ENCODE data around the gene CNTNAP5. TPM values are rescaled to one million over a fixed set of nuclear protein-coding genes. Genes with fewer than 3 reads are reported as not detected.

CNTNAP5 gene
- total and polyA plus RNA-seq, 2 of the 8 experiments (the other 6 are each of a cell fraction or from before 2014, with no cell fraction given) = 0.11 to 0.76 TPM

GRCh38 chr2:124088616-124089015 lies 63.5 kb downstream of the CNTNAP5 start (continued):
- no peak for TF ChIP-seq POLR2AphosphoS5 (IDR thresholded peaks at IDR 0.05; ENCODE audit: low read depth, low read length)
- no peak for TF ChIP-seq CHD2 (IDR thresholded peaks at IDR 0.05; ENCODE audit: low read length)
- no peak for TF ChIP-seq RXRA (IDR thresholded peaks at IDR 0.05; ENCODE audit: insufficient read depth, low read depth, low read length)
- TF ChIP-seq, protein P1, sequence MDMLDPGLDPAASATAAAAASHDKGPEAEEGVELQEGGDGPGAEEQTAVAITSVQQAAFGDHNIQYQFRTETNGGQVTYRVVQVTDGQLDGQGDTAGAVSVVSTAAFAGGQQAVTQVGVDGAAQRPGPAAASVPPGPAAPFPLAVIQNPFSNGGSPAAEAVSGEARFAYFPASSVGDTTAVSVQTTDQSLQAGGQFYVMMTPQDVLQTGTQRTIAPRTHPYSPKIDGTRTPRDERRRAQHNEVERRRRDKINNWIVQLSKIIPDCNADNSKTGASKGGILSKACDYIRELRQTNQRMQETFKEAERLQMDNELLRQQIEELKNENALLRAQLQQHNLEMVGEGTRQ (IDR thresholded peaks at IDR 0.05; ENCODE audit: low read length) = no peak
- no peak for TF ChIP-seq TEAD4 (IDR thresholded peaks at IDR 0.05; ENCODE audit: low read depth, low read length)
- no peak for TF ChIP-seq GTF2F1 (IDR thresholded peaks at IDR 0.05; ENCODE audit: borderline replicate concordance, low read depth, low read length)
- no peak for TF ChIP-seq CEBPB (IDR thresholded peaks at IDR 0.05; ENCODE audit: low read depth, low read length)

All from H1 (cell line).